Activated CD4-positive, alpha-beta T cell treated with anti-CD3 and anti-CD28 coated beads for 36 hours (primary cell): ENCODE data around the gene MRPL4. TPM values are rescaled to one million over a fixed set of nuclear protein-coding genes. Genes with fewer than 3 reads are reported as not detected.
A peak's percentile ranks its signal among the peaks of the same experiment; 100 is the strongest.
"Not testable (repeated sequence)": the region's sequence is repeated elsewhere in the genome, so short reads cannot be mapped to it uniquely, and the experiment has no call there.

Experiments
- ATAC-seq: fragments of 200-7000 bp; cut with Tn5 transposase; one replicate; pipeline ENCODE4 v1.10.0; 2021; ENCODE audit warnings: mild to moderate bottlenecking, moderate library complexity
- CTCF ChIA-PET: fragments of 350-600 bp; sonication (Branson Sonifier 250); formaldehyde crosslinking; loops from one replicate; lab custom pipeline; 2021; ENCODE audit warnings: antibody characterized with exemption; lab: Charles Lee
- POLR2A ChIA-PET: fragments of 350-600 bp; sonication (Branson Sonifier 250); formaldehyde crosslinking; loops from one replicate; lab custom pipeline; 2021; ENCODE audit warnings: antibody characterized with exemption, inconsistent platforms; lab: Charles Lee
- DNase-seq: peaks from one replicate; pipeline ENCODE4 v3.0.0-alpha.2; 2020
- H3K27ac Mint-ChIP-seq: one replicate; pipeline ENCODE4 v1.8.0; 2021; ENCODE audit warnings: mixed read lengths
- H3K27me3 Mint-ChIP-seq: one replicate; pipeline ENCODE4 v1.8.0; 2021; ENCODE audit warnings: mixed read lengths
- H3K36me3 Mint-ChIP-seq: one replicate; pipeline ENCODE4 v1.8.0; 2021; ENCODE audit warnings: low read depth, mixed read lengths
- H3K4me1 Mint-ChIP-seq: one replicate; pipeline ENCODE4 v1.8.0; 2021; ENCODE audit warnings: mixed read lengths
- H3K4me3 Mint-ChIP-seq: one replicate; pipeline ENCODE4 v1.8.0; 2021; ENCODE audit warnings: mild to moderate bottlenecking, moderate library complexity, mixed read lengths
- H3K9me3 Mint-ChIP-seq: one replicate; pipeline ENCODE4 v1.8.0; 2021; ENCODE audit warnings: low read depth, mixed read lengths
- intact Hi-C, 2 experiments: fragments of 100-400 bp; cut with DNase I in 1 of 2; cut with micrococcal nuclease in 1 of 2; formaldehyde crosslinking; loops; one replicate each; pipeline versions ENCODE4 v1.14.2 to v1.15.1; 2022 to 2024; cut with DNase I, micrococcal nuclease
- total RNA-seq, 2 experiments: library from RNA; stranded (reverse); gene quantifications; one replicate each; pipeline ENCODE4 v1.2.3, GENCODE V29; 2021

Gene MRPL4
- total RNA-seq, 2 experiments from 2014 or later = 130 to 140 TPM

- Mint-ChIP-seq H3K4me1 (peaks cover 9% of the 10 kb centered on the region), H3K27ac (no peak overlapping the region), H3K27me3 (no peaks in the 10 kb centered on the region), H3K36me3 (peaks cover 33% of the 10 kb centered on the region), H3K4me3 (no peak overlapping the region), H3K9me3 (no peaks in the 10 kb centered on the region)
- intact Hi-C loops = no loop called here
- ATAC-seq (no peak), DNase-seq (no peak)
- CTCF ChIA-PET = interaction anchor here (1.1 to 3.4 kb wide), 4 partner anchors 8 to 133 kb away, joined by 3 to 14 read pairs (median 3); partner anchors contain the start of gene ICAM1
- POLR2A ChIA-PET = no interaction called here
These were observed 26.0 kb downstream of the MRPL4 start for GRCh38 chr19:10277795-10278589.

GRCh38 chr19:10278935-10279334 lies 26.9 kb downstream of the MRPL4 start:
- Mint-ChIP-seq H3K36me3 (peaks cover 40% of the 10 kb centered on the region), H3K9me3 (no peaks in the 10 kb centered on the region), H3K4me1 (peaks cover 8% of the 10 kb centered on the region), H3K27ac (no peak overlapping the region), H3K4me3 (no peak overlapping the region), H3K27me3 (no peaks in the 10 kb centered on the region)
- ChIA-PET CTCF (interaction anchor here (0.6 to 3.4 kb wide), 6 partner anchors 9 to 1957 kb away, joined by 3 to 14 read pairs (median 3); partner anchors contain the start of genes ICAM1 and RPS28), POLR2A (no interaction called here)
- ATAC-seq (no peak), DNase-seq (no peak)
- intact Hi-C loops = no loop called here

GRCh38 chr19:10279737-10280442 lies 27.9 kb downstream of the MRPL4 start:
- Mint-ChIP-seq H3K36me3 (peaks cover 42% of the 10 kb centered on the region), H3K4me3 (no peak overlapping the region), H3K27ac (no peak overlapping the region)

GRCh38 chr19:10282043-10282442 lies 30.0 kb downstream of the MRPL4 start:
- H3K27me3 Mint-ChIP-seq, POLR2A ChIA-PET: not testable (repeated sequence)

More at GRCh38 chr19:10279737-10280442, 27.9 kb downstream of the MRPL4 start:
- no peak for DNase-seq
- Mint-ChIP-seq H3K27me3 (no peaks in the 10 kb centered on the region), H3K4me1 (peaks cover 3% of the 10 kb centered on the region), H3K9me3 (no peaks in the 10 kb centered on the region)
- no peak for ATAC-seq
- ChIA-PET POLR2A (interaction anchor here (1.0 to 1.1 kb wide), 2 partner anchors 9 to 101 kb away, joined by 3 to 4 read pairs; partner anchors contain the start of genes ICAM1 and TYK2), CTCF (interaction anchor here (0.6 to 3.4 kb wide), 6 partner anchors 10 to 136 kb away, joined by 3 to 14 read pairs (median 5); partner anchors contain the start of gene ICAM1)
- intact Hi-C loops = no loop called here

GRCh38 chr19:10283301-10284064 lies 31.5 kb downstream of the MRPL4 start:
- DNase-seq (no peak), ATAC-seq (no peak)
- Mint-ChIP-seq H3K9me3 (no peaks in the 10 kb centered on the region), H3K27me3 (peaks cover 12% of the 10 kb centered on the region), H3K4me1 (peaks cover 26% of the 10 kb centered on the region), H3K27ac (no peak overlapping the region), H3K36me3 (peaks cover 42% of the 10 kb centered on the region), H3K4me3 (no peak overlapping the region)
- intact Hi-C loops = no loop called here
- ChIA-PET POLR2A (no interaction called here), CTCF (interaction anchor here (0.6 to 1.7 kb wide), 3 partner anchors 13 to 105 kb away, joined by 3 to 5 read pairs (median 5); partner anchors contain the start of gene ICAM1)

More at GRCh38 chr19:10282043-10282442, 30.0 kb downstream of the MRPL4 start:
- ATAC-seq, H3K4me3 Mint-ChIP-seq, H3K27ac Mint-ChIP-seq, DNase-seq, intact Hi-C loops, H3K9me3 Mint-ChIP-seq: not testable (repeated sequence)
- CTCF ChIA-PET = interaction anchor here (0.7 to 1.7 kb wide), 3 partner anchors 11 to 20 kb away, joined by 3 read pairs; partner anchors contain the start of gene ICAM1
- Mint-ChIP-seq H3K36me3 (peaks cover 53% of the 10 kb centered on the region), H3K4me1 (peaks cover 18% of the 10 kb centered on the region)

GRCh38 chr19:10284065-10284959 lies 32.3 kb downstream of the MRPL4 start:
- CTCF ChIA-PET = interaction anchor here (1.4 to 2.8 kb wide), 2 partner anchors 15 to 104 kb away, joined by 5 to 15 read pairs; partner anchors contain the start of gene ICAM1
- intact Hi-C loops = no loop called here
- H3K27me3 Mint-ChIP-seq = peaks cover 18% of the 10 kb centered on the region

GRCh38 chr19:10284960-10285278 lies 32.9 kb downstream of the MRPL4 start:
- no peak for DNase-seq
- Mint-ChIP-seq H3K9me3 (no peaks in the 10 kb centered on the region), H3K27ac (no peak overlapping the region), H3K36me3 (peaks cover 34% of the 10 kb centered on the region), H3K27me3 (peaks cover 20% of the 10 kb centered on the region), H3K4me3 (no peak overlapping the region), H3K4me1 (peaks cover 38% of the 10 kb centered on the region)
- ATAC-seq = no peak
- ChIA-PET POLR2A (interaction anchor here (3.9 kb wide), 1 partner anchor 14 kb away, joined by 18 read pairs; the partner anchor contains the start of gene ICAM1), CTCF (interaction anchor here (1.4 to 2.8 kb wide), 2 partner anchors 15 to 104 kb away, joined by 5 to 15 read pairs; partner anchors contain the start of gene ICAM1)
- intact Hi-C loops = no loop called here

More at GRCh38 chr19:10284065-10284959, 32.3 kb downstream of the MRPL4 start:
- Mint-ChIP-seq H3K4me1 (peaks cover 35% of the 10 kb centered on the region), H3K9me3 (no peaks in the 10 kb centered on the region), H3K36me3 (peaks cover 37% of the 10 kb centered on the region), H3K27ac (no peak overlapping the region), H3K4me3 (no peak overlapping the region)
- no peak for ATAC-seq
- no peak for DNase-seq
- POLR2A ChIA-PET = interaction anchor here (3.9 kb wide), 1 partner anchor 13 kb away, joined by 18 read pairs; the partner anchor contains the start of gene ICAM1

- H3K36me3 Mint-ChIP-seq = peaks cover 32% of the 10 kb centered on the region
- no peak overlapping the region for H3K27ac Mint-ChIP-seq
These were observed 33.4 kb downstream of the MRPL4 start for GRCh38 chr19:10285393-10285792.

GRCh38 chr19:10286803-10287737 lies 35.1 kb downstream of the MRPL4 start, which contains the start of gene ICAM4:
Gene ICAM4, plus strand, starts transcription at chr19:10286955. Its CDS starts 58 bp downstream, at chr19:10287013.
- Mint-ChIP-seq H3K4me1 (peaks cover 58% of the 10 kb centered on the region), H3K4me3 (no peak within 1 kb of the TSS), H3K36me3 (peaks cover 32% of the 10 kb centered on the region), H3K9me3 (no peaks in the 10 kb centered on the region), H3K27ac (no peak within 1 kb of the TSS), H3K27me3 (peaks cover 39% of the 10 kb centered on the region)
- DNase-seq = peak; percentile 68
- ChIA-PET POLR2A (interaction anchor here (0.6 to 3.9 kb wide), 4 partner anchors 16 to 309 kb away, joined by 3 to 18 read pairs (median 3); partner anchors contain the start of gene ICAM1), CTCF (interaction anchor here (0.5 to 2.8 kb wide), 9 partner anchors 13 to 264 kb away, joined by 3 to 15 read pairs (median 4); partner anchors contain the start of gene ICAM1)
- peak; percentile 31 for ATAC-seq
- intact Hi-C loops = no loop called here

More at GRCh38 chr19:10285393-10285792, 33.4 kb downstream of the MRPL4 start:
- no peak overlapping the region for H3K4me3 Mint-ChIP-seq
- H3K9me3 Mint-ChIP-seq = no peaks in the 10 kb centered on the region
- DNase-seq (no peak), ATAC-seq (no peak)
- POLR2A ChIA-PET = interaction anchor here (3.9 kb wide), 1 partner anchor 15 kb away, joined by 18 read pairs; the partner anchor contains the start of gene ICAM1
- CTCF ChIA-PET = interaction anchor here (1.3 to 2.8 kb wide), 5 partner anchors 11 to 103 kb away, joined by 3 to 15 read pairs (median 4); partner anchors contain the start of gene ICAM1
- H3K4me1 Mint-ChIP-seq = peaks cover 42% of the 10 kb centered on the region
- peaks cover 25% of the 10 kb centered on the region for H3K27me3 Mint-ChIP-seq
- intact Hi-C loops = no loop called here
